H1 (cell line): Measurements from ENCODE around the gene IZUMO4. TPM values are rescaled to one million over a fixed set of nuclear protein-coding genes. Genes with fewer than 3 reads are reported as not detected.

Experiments
- CTCF ChIA-PET: fragments of 300-600 bp; sonication (Branson Sonifier 250); formaldehyde crosslinking; loops from one replicate; lab custom pipeline; 2021; ENCODE audit not compliant: partially characterized antibody; lab: Charles Lee
- POLR2A ChIA-PET: fragments of 300-600 bp; sonication (Branson Sonifier 250); formaldehyde crosslinking; loops from one replicate; lab custom pipeline; 2021; ENCODE audit warnings: inconsistent platforms; ENCODE audit not compliant: partially characterized antibody; lab: Charles Lee
- DNase-seq, 2 experiments: peaks; one replicate each; pipeline versions ENCODE4 v3.0.0 to v3.0.0-alpha.2; 2010 to 2022; ENCODE audit warnings: low spot score in 2 of 2, low read depth in 1 of 2, mixed read lengths in 1 of 2
- FAIRE-seq: peaks from 2 replicates; lab custom pipeline; 2011; peaks lifted over from hg19 to GRCh38; lab: Jason Lieb, UNC
- H2AFZ ChIP-seq: 2 replicates; pipeline ENCODE4 v1.8.1; 2012; ENCODE audit warnings: low read length, inconsistent platforms
- H2AK5ac ChIP-seq: 2 replicates; pipeline ENCODE4 v1.6.1; 2013; ENCODE audit warnings: low read depth, low read length
- H2BK120ac ChIP-seq: replicated peaks from 2 replicates; pipeline ENCODE3; 2013; ENCODE audit warnings: low read depth, low read length, inconsistent platforms
- H2BK12ac ChIP-seq: 2 replicates; pipeline ENCODE4 v1.6.1; 2013; ENCODE audit warnings: low read depth, low read length
- H2BK15ac ChIP-seq: 2 replicates; pipeline ENCODE4 v1.6.1; 2013; ENCODE audit warnings: low read length
- H2BK20ac ChIP-seq: 2 replicates; pipeline ENCODE4 v1.6.1; 2013; ENCODE audit warnings: low read length
- H2BK5ac ChIP-seq: 2 replicates; pipeline ENCODE4 v1.6.1; 2013; ENCODE audit warnings: low read depth, low read length
- H3K14ac ChIP-seq: 2 replicates; pipeline ENCODE4 v1.6.1; 2013; ENCODE audit warnings: inconsistent platforms; ENCODE audit not compliant: insufficient read length
- H3K18ac ChIP-seq: 2 replicates; pipeline ENCODE4 v1.6.1; 2013; ENCODE audit warnings: low read length; ENCODE audit errors: extremely low read depth
- H3K23ac ChIP-seq: 2 replicates; pipeline ENCODE4 v1.6.1; 2013; ENCODE audit warnings: inconsistent platforms; ENCODE audit not compliant: insufficient read length
- H3K23me2 ChIP-seq: 2 replicates; pipeline ENCODE4 v1.6.1; 2013; ENCODE audit warnings: low read depth, low read length
- H3K27ac ChIP-seq: 2 replicates; pipeline ENCODE4 v1.6.1; 2011; ENCODE audit warnings: low read depth, low read length, inconsistent platforms
- H3K27me3 ChIP-seq, 4 experiments: replicated peaks in 1 of 4; 1 replicate in 1 of 4; 2 replicates in 3 of 4; pipeline versions ENCODE4 v1.6.1 to v1.8.1; 2011 to 2013; ENCODE audit warnings: low read length in 3 of 4, mild to moderate bottlenecking in 3 of 4, inconsistent platforms in 2 of 4, mixed read lengths in 2 of 4, moderate library complexity in 1 of 4; ENCODE audit not compliant: control insufficient read depth in 3 of 4, insufficient read depth in 3 of 4; ENCODE audit errors: extremely low read depth in 1 of 4
- H3K36me3 ChIP-seq, 4 experiments: 2 replicates each; pipeline versions ENCODE4 v1.6.1 to v1.8.1; 2011 to 2013; ENCODE audit warnings: mild to moderate bottlenecking in 4 of 4, low read length in 3 of 4, moderate library complexity in 2 of 4, control low read depth in 1 of 4, inconsistent platforms in 1 of 4; ENCODE audit not compliant: insufficient read depth in 4 of 4, control insufficient read depth in 2 of 4
- H3K4ac ChIP-seq: replicated peaks from 2 replicates; pipeline ENCODE3; 2013; ENCODE audit warnings: low read length, low read depth, mixed read lengths, inconsistent platforms; ENCODE audit not compliant: insufficient read length
- H3K4me1 ChIP-seq, 4 experiments: replicated peaks in 1 of 4; 1 replicate in 1 of 4; 2 replicates in 3 of 4; pipeline versions ENCODE4 v1.6.1 to v1.8.1; 2011 to 2013; ENCODE audit warnings: low read length in 3 of 4, inconsistent platforms in 2 of 4, mixed read lengths in 1 of 4; ENCODE audit not compliant: insufficient read depth in 4 of 4, control insufficient read depth in 3 of 4
- H3K4me2 ChIP-seq, 2 experiments: 2 replicates each; pipeline versions ENCODE4 v1.6.1 to v1.8.1; 2011 to 2013; ENCODE audit warnings: low read depth in 2 of 2, low read length in 2 of 2, control low read depth in 1 of 2, inconsistent platforms in 1 of 2, mild to moderate bottlenecking in 1 of 2; ENCODE audit not compliant: insufficient read depth in 1 of 2
- H3K4me3 ChIP-seq, 4 experiments: fragments of 200-600, 300-600 bp in 1 of 4; sonication (generic), shearing (Covaris generic), sonication (Bioruptor Twin) in 1 of 4; 2 replicates each; pipeline versions ENCODE4 v1.5.1 to v1.8.1; 2011 to 2016; ENCODE audit warnings: low read length in 4 of 4, low read depth in 3 of 4, control low read depth in 2 of 4, inconsistent platforms in 2 of 4, mild to moderate bottlenecking in 2 of 4, mixed read lengths in 1 of 4, moderate library complexity in 1 of 4; ENCODE audit not compliant: insufficient read depth in 2 of 4; ENCODE audit errors: extremely low read depth in 1 of 4
- H3K56ac ChIP-seq: replicated peaks from 2 replicates; pipeline ENCODE3; 2013; ENCODE audit warnings: low read depth, mild to moderate bottlenecking, mixed read lengths, low read length, inconsistent platforms; ENCODE audit not compliant: insufficient read length
- H3K79me1 ChIP-seq: 2 replicates; pipeline ENCODE4 v1.6.1; 2013; ENCODE audit warnings: low read depth, low read length, control low read depth
- H3K79me2 ChIP-seq, 2 experiments: 2 replicates each; pipeline versions ENCODE4 v1.6.1 to v1.8.1; 2012 to 2013; ENCODE audit warnings: low read length in 2 of 2, mild to moderate bottlenecking in 2 of 2, inconsistent platforms in 1 of 2; ENCODE audit not compliant: insufficient read depth in 2 of 2, control insufficient read depth in 1 of 2
- H3K9ac ChIP-seq, 4 experiments: replicated peaks in 1 of 4; 1 replicate in 1 of 4; 2 replicates in 3 of 4; pipeline versions ENCODE4 v1.6.1 to v1.8.1; 2011 to 2013; ENCODE audit warnings: low read depth in 3 of 4, low read length in 3 of 4, control low read depth in 2 of 4, mild to moderate bottlenecking in 2 of 4, moderate library complexity in 2 of 4, inconsistent platforms in 1 of 4; ENCODE audit errors: extremely low read depth in 1 of 4
- H3K9me3 ChIP-seq, 2 experiments: 2 replicates each; pipeline versions ENCODE4 v1.6.1 to v1.8.1; 2012 to 2013; ENCODE audit warnings: mild to moderate bottlenecking in 2 of 2, moderate library complexity in 2 of 2, control low read depth in 1 of 2, inconsistent platforms in 1 of 2, low read depth in 1 of 2, low read length in 1 of 2, mixed read lengths in 1 of 2; ENCODE audit not compliant: insufficient read depth in 2 of 2
- H4K20me1 ChIP-seq, 2 experiments: replicated peaks in 1 of 2; 2 replicates each; pipeline versions ENCODE3 to v1.8.1; 2011 to 2013; ENCODE audit warnings: inconsistent platforms in 2 of 2, low read length in 2 of 2, mild to moderate bottlenecking in 1 of 2; ENCODE audit not compliant: insufficient read depth in 2 of 2, control insufficient read depth in 1 of 2
- H4K5ac ChIP-seq: 2 replicates; pipeline ENCODE4 v1.6.1; 2013; ENCODE audit warnings: low read length, low read depth, mixed read lengths, inconsistent platforms; ENCODE audit not compliant: insufficient read length
- H4K8ac ChIP-seq: 2 replicates; pipeline ENCODE4 v1.8.0; 2013; ENCODE audit warnings: mild to moderate bottlenecking, moderate library complexity, low read length, inconsistent platforms; ENCODE audit not compliant: insufficient read depth; ENCODE audit errors: extremely low read depth
- H4K91ac ChIP-seq: replicated peaks from 2 replicates; pipeline ENCODE3; 2013; ENCODE audit warnings: low read length, mixed read lengths, inconsistent platforms; ENCODE audit not compliant: insufficient read length
- BRCA1 ChIP-seq: IDR thresholded peaks from 2 replicates; pipeline ENCODE4 v1.6.1; 2012; ENCODE audit warnings: low read depth, low read length, improper control_type of control experiment
- CREB1 ChIP-seq: IDR thresholded peaks from 2 replicates; pipeline ENCODE4 v1.6.1; 2012; ENCODE audit warnings: inconsistent platforms
- E2F6 ChIP-seq: IDR thresholded peaks from 2 replicates; pipeline ENCODE4 v1.6.1; 2012; ENCODE audit warnings: inconsistent platforms
- EZH2 ChIP-seq: fragments of 200-600 bp; sonication (generic); IDR thresholded peaks from 2 replicates; pipeline ENCODE4 v1.7.1; 2012; ENCODE audit warnings: low read depth, mild to moderate bottlenecking, moderate library complexity, low read length, inconsistent platforms; ENCODE audit not compliant: severe bottlenecking
- HDAC2 ChIP-seq, 2 experiments: fragments of 300-600 bp in 1 of 2; sonication (generic) in 1 of 2; IDR thresholded peaks; 2 replicates each; pipeline ENCODE4 v1.6.1; 2011 to 2012; ENCODE audit warnings: low read depth in 2 of 2, low read length in 2 of 2, mild to moderate bottlenecking in 2 of 2, moderate library complexity in 2 of 2, borderline replicate concordance in 1 of 2, inconsistent platforms in 1 of 2
- JUND ChIP-seq: IDR thresholded peaks from 2 replicates; pipeline ENCODE4 v1.6.1; 2011; ENCODE audit warnings: mild to moderate bottlenecking, improper control_type of control experiment, low read length
- KDM1A ChIP-seq: fragments of 200-600, 300-600 bp; sonication (generic); IDR thresholded peaks from 2 replicates; pipeline ENCODE4 v1.7.1; 2016; ENCODE audit warnings: mild to moderate bottlenecking, low read length, borderline replicate concordance
- SP4 ChIP-seq: IDR thresholded peaks from 2 replicates; pipeline ENCODE4 v1.6.1; 2012; ENCODE audit warnings: low read length, inconsistent platforms
- TEAD4 ChIP-seq: IDR thresholded peaks from 2 replicates; pipeline ENCODE4 v1.6.1; 2012; ENCODE audit warnings: low read depth, low read length, inconsistent platforms, mixed read lengths
- WGBS, 2 experiments: shearing (Covaris generic) in 1 of 2; methylation state at CpG; one replicate each; pipeline versions ENCODE4 v1.1.6 to v1.1.7; 2013 to 2015; ENCODE audit warnings: low lambda C conversion rate in 2 of 2, mixed read lengths in 2 of 2, inconsistent platforms in 1 of 2, low coverage in 1 of 2, missing lambda C conversion rate in 1 of 2; ENCODE audit not compliant: insufficient replicate concordance in 2 of 2, insufficient coverage in 1 of 2, insufficient read length in 1 of 2; ENCODE audit errors: extremely low coverage in 1 of 2, missing lambda C conversion rate in 1 of 2; 5-methylcytosine and 5-hydroxymethylcytosine counted together
- polyA plus RNA-seq, 7 experiments: library from polyadenylated mRNA; depleted of rRNA in 3 of 7; stranded (reverse) in 5 of 7; unstranded in 2 of 7; fragments of >200 nt in 5 of 7; fragments of 200-250 nt in 2 of 7; gene quantifications; 1 replicate in 5 of 7; 2 replicates in 1 of 7; 4 replicates in 1 of 7; pipeline versions ENCODE4 v1.2.1 to v1.2.3, GENCODE V29; 2011 to 2013; ENCODE audit warnings: missing spikeins in 2 of 7, mixed read lengths in 2 of 7
- total RNA-seq: library from RNA; stranded (reverse); fragmentation: NEBNext Ultra II Directional; extraction: Animal tissue kit (Norgen Biotek cat#: 25700); gene quantifications from 2 replicates; pipeline ENCODE4 v1.2.1, GENCODE V29; 2021

Gene IZUMO4
- total and polyA plus RNA-seq, 2 of the 8 experiments (the other 6 are each of a cell fraction or from before 2014, with no cell fraction given): 1.8 to 1.9 TPM

GRCh38 chr19:2079076-2079864 lies 17.4 kb upstream of the IZUMO4 start:
- 92% methylated on average over 32 of the region's 32 CpGs; no CpG with 5 or more reads in 1 of the 2 experiments for WGBS, 2 experiments
- Histone ChIP-seq H3K27ac (no peak overlapping the region), H2BK15ac (no peak overlapping the region), H3K9me3 (no peaks in the 10 kb centered on the region), H2BK20ac (no peak overlapping the region), H3K79me2 (no peaks in the 10 kb centered on the region), H3K4me1 (no peaks in the 10 kb centered on the region), H2AK5ac (no peak overlapping the region), H2BK12ac (no peak overlapping the region), H2AFZ (no peak overlapping the region), H2BK5ac (no peak overlapping the region), H3K36me3 (no peaks in the 10 kb centered on the region; a peak in 2 of 8 replicates), H3K9ac (no peak overlapping the region), H3K23ac (no peak overlapping the region), H3K23me2 (no peaks in the 10 kb centered on the region), H3K18ac (no peak overlapping the region), H3K4me2 (no peak overlapping the region), H3K4me3 (no peak overlapping the region), H3K27me3 (no peaks in the 10 kb centered on the region), H3K56ac (no peak overlapping the region), H2BK120ac (no peak overlapping the region), H3K4ac (no peak overlapping the region), H3K14ac (no peak overlapping the region), H4K20me1 (no peaks in the 10 kb centered on the region), H4K91ac (no peak overlapping the region), H4K5ac (no peak overlapping the region), H3K79me1 (no peaks in the 10 kb centered on the region), H4K8ac (no peak overlapping the region)
- FAIRE-seq (no peak), DNase-seq (no peak)
- ChIA-PET POLR2A (interaction anchor here (1.1 kb wide), 1 partner anchor 16 kb away, joined by 3 read pairs; no protein-coding TSS in a partner anchor), CTCF (interaction anchor here (2.0 kb wide), 1 partner anchor 9 kb away, joined by 4 read pairs; no protein-coding TSS in a partner anchor)
- TF ChIP-seq CREB1: no peak
- no peak for TF ChIP-seq HDAC2 (IDR thresholded peaks at IDR 0.05; ENCODE audit: borderline replicate concordance in 1 of 2, low read depth in 2 of 2, low read length in 2 of 2)
- no peak for TF ChIP-seq BRCA1
- no peak for TF ChIP-seq KDM1A
- TF ChIP-seq TEAD4: no peak
- TF ChIP-seq JUND: no peak
- no peak for TF ChIP-seq SP4
- no peak for TF ChIP-seq EZH2
- TF ChIP-seq E2F6: no peak
